H1 (cell line): ENCODE results near the gene MUC5B. TPM values are rescaled to one million over a fixed set of nuclear protein-coding genes. Genes with fewer than 3 reads are reported as not detected.

Experiments
- CTCF ChIA-PET: fragments of 300-600 bp; sonication (Branson Sonifier 250); formaldehyde crosslinking; loops from one replicate; lab custom pipeline; 2021; ENCODE audit not compliant: partially characterized antibody; lab: Charles Lee
- POLR2A ChIA-PET: fragments of 300-600 bp; sonication (Branson Sonifier 250); formaldehyde crosslinking; loops from one replicate; lab custom pipeline; 2021; ENCODE audit warnings: inconsistent platforms; ENCODE audit not compliant: partially characterized antibody; lab: Charles Lee
- DNase-seq, 2 experiments: peaks; one replicate each; pipeline versions ENCODE4 v3.0.0 to v3.0.0-alpha.2; 2010 to 2022; ENCODE audit warnings: low spot score in 2 of 2, low read depth in 1 of 2, mixed read lengths in 1 of 2
- FAIRE-seq: peaks from 2 replicates; lab custom pipeline; 2011; peaks lifted over from hg19 to GRCh38; lab: Jason Lieb, UNC
- H2AFZ ChIP-seq: 2 replicates; pipeline ENCODE4 v1.8.1; 2012; ENCODE audit warnings: low read length, inconsistent platforms
- H2AK5ac ChIP-seq: 2 replicates; pipeline ENCODE4 v1.6.1; 2013; ENCODE audit warnings: low read depth, low read length
- H2BK120ac ChIP-seq: replicated peaks from 2 replicates; pipeline ENCODE3; 2013; ENCODE audit warnings: low read depth, low read length, inconsistent platforms
- H2BK12ac ChIP-seq: 2 replicates; pipeline ENCODE4 v1.6.1; 2013; ENCODE audit warnings: low read depth, low read length
- H2BK15ac ChIP-seq: 2 replicates; pipeline ENCODE4 v1.6.1; 2013; ENCODE audit warnings: low read length
- H2BK20ac ChIP-seq: 2 replicates; pipeline ENCODE4 v1.6.1; 2013; ENCODE audit warnings: low read length
- H2BK5ac ChIP-seq: 2 replicates; pipeline ENCODE4 v1.6.1; 2013; ENCODE audit warnings: low read depth, low read length
- H3K14ac ChIP-seq: 2 replicates; pipeline ENCODE4 v1.6.1; 2013; ENCODE audit warnings: inconsistent platforms; ENCODE audit not compliant: insufficient read length
- H3K18ac ChIP-seq: 2 replicates; pipeline ENCODE4 v1.6.1; 2013; ENCODE audit warnings: low read length; ENCODE audit errors: extremely low read depth
- H3K23ac ChIP-seq: 2 replicates; pipeline ENCODE4 v1.6.1; 2013; ENCODE audit warnings: inconsistent platforms; ENCODE audit not compliant: insufficient read length
- H3K23me2 ChIP-seq: 2 replicates; pipeline ENCODE4 v1.6.1; 2013; ENCODE audit warnings: low read depth, low read length
- H3K27ac ChIP-seq: 2 replicates; pipeline ENCODE4 v1.6.1; 2011; ENCODE audit warnings: low read depth, low read length, inconsistent platforms
- H3K27me3 ChIP-seq, 4 experiments: replicated peaks in 1 of 4; 1 replicate in 1 of 4; 2 replicates in 3 of 4; pipeline versions ENCODE4 v1.6.1 to v1.8.1; 2011 to 2013; ENCODE audit warnings: low read length in 3 of 4, mild to moderate bottlenecking in 3 of 4, inconsistent platforms in 2 of 4, mixed read lengths in 2 of 4, moderate library complexity in 1 of 4; ENCODE audit not compliant: control insufficient read depth in 3 of 4, insufficient read depth in 3 of 4; ENCODE audit errors: extremely low read depth in 1 of 4
- H3K36me3 ChIP-seq, 4 experiments: 2 replicates each; pipeline versions ENCODE4 v1.6.1 to v1.8.1; 2011 to 2013; ENCODE audit warnings: mild to moderate bottlenecking in 4 of 4, low read length in 3 of 4, moderate library complexity in 2 of 4, control low read depth in 1 of 4, inconsistent platforms in 1 of 4; ENCODE audit not compliant: insufficient read depth in 4 of 4, control insufficient read depth in 2 of 4
- H3K4ac ChIP-seq: replicated peaks from 2 replicates; pipeline ENCODE3; 2013; ENCODE audit warnings: low read length, low read depth, mixed read lengths, inconsistent platforms; ENCODE audit not compliant: insufficient read length
- H3K4me1 ChIP-seq, 4 experiments: replicated peaks in 1 of 4; 1 replicate in 1 of 4; 2 replicates in 3 of 4; pipeline versions ENCODE4 v1.6.1 to v1.8.1; 2011 to 2013; ENCODE audit warnings: low read length in 3 of 4, inconsistent platforms in 2 of 4, mixed read lengths in 1 of 4; ENCODE audit not compliant: insufficient read depth in 4 of 4, control insufficient read depth in 3 of 4
- H3K4me2 ChIP-seq, 2 experiments: 2 replicates each; pipeline versions ENCODE4 v1.6.1 to v1.8.1; 2011 to 2013; ENCODE audit warnings: low read depth in 2 of 2, low read length in 2 of 2, control low read depth in 1 of 2, inconsistent platforms in 1 of 2, mild to moderate bottlenecking in 1 of 2; ENCODE audit not compliant: insufficient read depth in 1 of 2
- H3K4me3 ChIP-seq, 4 experiments: fragments of 200-600, 300-600 bp in 1 of 4; sonication (generic), shearing (Covaris generic), sonication (Bioruptor Twin) in 1 of 4; 2 replicates each; pipeline versions ENCODE4 v1.5.1 to v1.8.1; 2011 to 2016; ENCODE audit warnings: low read length in 4 of 4, low read depth in 3 of 4, control low read depth in 2 of 4, inconsistent platforms in 2 of 4, mild to moderate bottlenecking in 2 of 4, mixed read lengths in 1 of 4, moderate library complexity in 1 of 4; ENCODE audit not compliant: insufficient read depth in 2 of 4; ENCODE audit errors: extremely low read depth in 1 of 4
- H3K56ac ChIP-seq: replicated peaks from 2 replicates; pipeline ENCODE3; 2013; ENCODE audit warnings: low read depth, mild to moderate bottlenecking, mixed read lengths, low read length, inconsistent platforms; ENCODE audit not compliant: insufficient read length
- H3K79me1 ChIP-seq: 2 replicates; pipeline ENCODE4 v1.6.1; 2013; ENCODE audit warnings: low read depth, low read length, control low read depth
- H3K79me2 ChIP-seq, 2 experiments: 2 replicates each; pipeline versions ENCODE4 v1.6.1 to v1.8.1; 2012 to 2013; ENCODE audit warnings: low read length in 2 of 2, mild to moderate bottlenecking in 2 of 2, inconsistent platforms in 1 of 2; ENCODE audit not compliant: insufficient read depth in 2 of 2, control insufficient read depth in 1 of 2
- H3K9ac ChIP-seq, 4 experiments: replicated peaks in 1 of 4; 1 replicate in 1 of 4; 2 replicates in 3 of 4; pipeline versions ENCODE4 v1.6.1 to v1.8.1; 2011 to 2013; ENCODE audit warnings: low read depth in 3 of 4, low read length in 3 of 4, control low read depth in 2 of 4, mild to moderate bottlenecking in 2 of 4, moderate library complexity in 2 of 4, inconsistent platforms in 1 of 4; ENCODE audit errors: extremely low read depth in 1 of 4
- H3K9me3 ChIP-seq, 2 experiments: 2 replicates each; pipeline versions ENCODE4 v1.6.1 to v1.8.1; 2012 to 2013; ENCODE audit warnings: mild to moderate bottlenecking in 2 of 2, moderate library complexity in 2 of 2, control low read depth in 1 of 2, inconsistent platforms in 1 of 2, low read depth in 1 of 2, low read length in 1 of 2, mixed read lengths in 1 of 2; ENCODE audit not compliant: insufficient read depth in 2 of 2
- H4K20me1 ChIP-seq, 2 experiments: replicated peaks in 1 of 2; 2 replicates each; pipeline versions ENCODE3 to v1.8.1; 2011 to 2013; ENCODE audit warnings: inconsistent platforms in 2 of 2, low read length in 2 of 2, mild to moderate bottlenecking in 1 of 2; ENCODE audit not compliant: insufficient read depth in 2 of 2, control insufficient read depth in 1 of 2
- H4K5ac ChIP-seq: 2 replicates; pipeline ENCODE4 v1.6.1; 2013; ENCODE audit warnings: low read length, low read depth, mixed read lengths, inconsistent platforms; ENCODE audit not compliant: insufficient read length
- H4K8ac ChIP-seq: 2 replicates; pipeline ENCODE4 v1.8.0; 2013; ENCODE audit warnings: mild to moderate bottlenecking, moderate library complexity, low read length, inconsistent platforms; ENCODE audit not compliant: insufficient read depth; ENCODE audit errors: extremely low read depth
- H4K91ac ChIP-seq: replicated peaks from 2 replicates; pipeline ENCODE3; 2013; ENCODE audit warnings: low read length, mixed read lengths, inconsistent platforms; ENCODE audit not compliant: insufficient read length
- BACH1 ChIP-seq: IDR thresholded peaks from 2 replicates; pipeline ENCODE4 v1.6.1; 2012; ENCODE audit warnings: low read length, improper control_type of control experiment
- CREB1 ChIP-seq: IDR thresholded peaks from 2 replicates; pipeline ENCODE4 v1.6.1; 2012; ENCODE audit warnings: inconsistent platforms
- CTCF ChIP-seq, 3 experiments: IDR thresholded peaks; 1 replicate in 2 of 3; 2 replicates in 1 of 3; pipeline versions ENCODE4 v1.5.1 to v1.6.1; 2011; ENCODE audit warnings: low read length in 3 of 3, mild to moderate bottlenecking in 3 of 3, inconsistent platforms in 2 of 3, low read depth in 1 of 3, moderate library complexity in 1 of 3; ENCODE audit not compliant: insufficient read depth in 1 of 3; ENCODE audit errors: control extremely low read depth in 1 of 3
- GTF2F1 ChIP-seq: IDR thresholded peaks from 2 replicates; pipeline ENCODE4 v1.6.1; 2012; ENCODE audit warnings: low read depth, low read length, improper control_type of control experiment, borderline replicate concordance
- JUN ChIP-seq: IDR thresholded peaks from 2 replicates; pipeline ENCODE4 v1.6.1; 2011; ENCODE audit warnings: low read depth, mild to moderate bottlenecking, improper control_type of control experiment, low read length
- NANOG ChIP-seq: IDR thresholded peaks from 2 replicates; pipeline ENCODE4 v1.6.1; 2011; ENCODE audit warnings: low read length, low read depth, mild to moderate bottlenecking, inconsistent platforms; ENCODE audit not compliant: insufficient read depth, poor library complexity, severe bottlenecking
- PHF8 ChIP-seq: fragments of 200-600 bp; sonication (generic); conservative IDR thresholded peaks from 2 replicates; pipeline ENCODE4 v1.7.1; 2012; ENCODE audit warnings: low read depth, mild to moderate bottlenecking, inconsistent platforms, low read length, moderate library complexity
- POLR2A ChIP-seq, 2 experiments: IDR thresholded peaks; 1 replicate in 1 of 2; 2 replicates in 1 of 2; pipeline ENCODE4 v1.6.1; 2011; ENCODE audit warnings: low read depth in 2 of 2, low read length in 2 of 2, mild to moderate bottlenecking in 2 of 2; ENCODE audit errors: control extremely low read depth in 1 of 2
- SUZ12 ChIP-seq: fragments of 200-600 bp; sonication (generic); IDR thresholded peaks from 2 replicates; pipeline ENCODE4 v1.6.1; 2012; ENCODE audit warnings: mild to moderate bottlenecking, inconsistent platforms, low read length, moderate library complexity, mixed read lengths
- WGBS, 2 experiments: shearing (Covaris generic) in 1 of 2; methylation state at CpG; one replicate each; pipeline versions ENCODE4 v1.1.6 to v1.1.7; 2013 to 2015; ENCODE audit warnings: low lambda C conversion rate in 2 of 2, mixed read lengths in 2 of 2, inconsistent platforms in 1 of 2, low coverage in 1 of 2, missing lambda C conversion rate in 1 of 2; ENCODE audit not compliant: insufficient replicate concordance in 2 of 2, insufficient coverage in 1 of 2, insufficient read length in 1 of 2; ENCODE audit errors: extremely low coverage in 1 of 2, missing lambda C conversion rate in 1 of 2; 5-methylcytosine and 5-hydroxymethylcytosine counted together
- polyA plus RNA-seq, 7 experiments: library from polyadenylated mRNA; depleted of rRNA in 3 of 7; stranded (reverse) in 5 of 7; unstranded in 2 of 7; fragments of >200 nt in 5 of 7; fragments of 200-250 nt in 2 of 7; gene quantifications; 1 replicate in 5 of 7; 2 replicates in 1 of 7; 4 replicates in 1 of 7; pipeline versions ENCODE4 v1.2.1 to v1.2.3, GENCODE V29; 2011 to 2013; ENCODE audit warnings: missing spikeins in 2 of 7, mixed read lengths in 2 of 7
- total RNA-seq: library from RNA; stranded (reverse); fragmentation: NEBNext Ultra II Directional; extraction: Animal tissue kit (Norgen Biotek cat#: 25700); gene quantifications from 2 replicates; pipeline ENCODE4 v1.2.1, GENCODE V29; 2021

MUC5B gene
- total and polyA plus RNA-seq, 2 of the 8 experiments (the other 6 are each of a cell fraction or from before 2014, with no cell fraction given), result 0.02 to 0.03 TPM

DNA sequence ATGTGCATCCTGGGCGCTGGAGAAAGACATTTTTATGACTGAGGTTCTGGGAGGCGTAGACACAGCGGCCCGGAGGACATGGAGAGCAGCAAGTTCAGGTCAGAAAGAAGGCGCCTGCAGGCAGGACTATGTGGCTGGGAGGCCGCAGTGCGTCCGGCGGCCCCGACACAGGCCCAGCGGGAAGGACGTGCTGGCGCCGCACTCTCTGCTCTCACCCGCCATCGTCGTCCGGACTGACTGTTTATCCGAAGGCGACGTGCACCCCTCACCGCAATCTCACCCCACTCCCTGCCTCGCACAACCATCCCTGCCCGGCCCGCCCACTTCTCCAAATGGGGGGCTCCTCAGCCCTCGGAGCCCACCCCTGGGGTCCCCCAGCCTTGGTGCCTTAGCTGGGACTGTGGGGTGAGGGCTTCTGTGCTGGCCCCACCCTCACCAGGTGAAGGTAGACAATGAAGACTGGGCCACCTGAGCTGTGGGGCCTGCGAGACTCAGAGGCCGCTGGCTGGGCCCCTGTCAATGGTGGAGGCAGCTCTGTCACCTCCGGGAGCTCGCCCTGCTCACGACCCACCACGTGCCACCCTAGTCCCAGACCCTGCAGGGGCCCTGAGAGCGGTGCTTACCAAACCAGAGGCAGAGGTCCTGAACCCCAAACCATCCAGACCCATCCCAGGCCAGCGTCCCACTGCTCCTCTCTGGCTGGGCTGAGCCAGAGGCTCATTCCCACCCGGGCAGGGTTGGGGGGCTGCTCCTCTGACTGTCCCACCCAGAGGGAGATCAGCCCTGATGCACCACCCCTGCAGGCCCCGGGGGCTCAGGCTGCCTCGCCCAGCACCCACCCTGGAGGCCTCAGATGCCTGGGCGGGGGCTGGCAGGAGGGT lies 16.2 kb upstream of the MUC5B start:
- ChIA-PET CTCF (interaction anchor here (0.6 to 2.2 kb wide), 3 partner anchors 10 to 55 kb away, joined by 3 to 6 read pairs (median 3); no protein-coding TSS in a partner anchor), POLR2A (no interaction called here)
- Histone ChIP-seq H3K18ac (no peak overlapping the region), H3K9me3 (peaks cover 16 to 33% of the 10 kb centered on the region in 2 experiments), H3K56ac (no peak overlapping the region), H4K20me1 (no peaks in the 10 kb centered on the region), H3K79me2 (no peaks in the 10 kb centered on the region), H2BK12ac (no peak overlapping the region), H3K27ac (no peak overlapping the region), H3K9ac (no peak overlapping the region), H3K14ac (no peak overlapping the region), H4K8ac (no peak overlapping the region), H2AK5ac (no peak overlapping the region), H3K4me2 (no peak overlapping the region), H2BK20ac (no peak overlapping the region), H3K23ac (no peak overlapping the region), H2BK15ac (no peak overlapping the region), H4K91ac (no peak overlapping the region), H2AFZ (no peak overlapping the region), H3K27me3 (0 out of 7 replicates have a peak, but pooled peaks cover 0 to 2% (median 0%) of the 10 kb centered on the region in 4 experiments), H3K79me1 (no peaks in the 10 kb centered on the region), H3K4me3 (no peak overlapping the region), H3K4ac (no peak overlapping the region), H3K4me1 (no peaks in the 10 kb centered on the region; a peak in 1 of 7 replicates), H3K36me3 (no peaks in the 10 kb centered on the region), H2BK120ac (no peak overlapping the region), H2BK5ac (no peak overlapping the region), H3K23me2 (no peaks in the 10 kb centered on the region; the same call in 1 of the 2 replicates), H4K5ac (no peak overlapping the region)
- FAIRE-seq (no peak), DNase-seq (no peak)
- TF ChIP-seq CTCF (IDR thresholded peaks at IDR 0.05; ENCODE audit: control extremely low read depth in 1 of 3, insufficient read depth in 1 of 3, low read depth in 1 of 3, low read length in 3 of 3), result no peak
- TF ChIP-seq SUZ12, result no peak
- TF ChIP-seq POLR2A (IDR thresholded peaks at IDR 0.05; ENCODE audit: control extremely low read depth in 1 of 2, low read depth in 2 of 2, low read length in 2 of 2), result no peak
- no peak for TF ChIP-seq CREB1
- no peak for TF ChIP-seq GTF2F1
- TF ChIP-seq NANOG, result no peak
- no peak for TF ChIP-seq JUN
- no peak for TF ChIP-seq BACH1
- TF ChIP-seq PHF8, result no peak
- 90% methylated on average over 32 of the region's 38 CpGs; no CpG with 5 or more reads in 1 of the 2 experiments for WGBS, 2 experiments
